ENCODE results near the gene JPH4. TPM values are rescaled to one million over a fixed set of nuclear protein-coding genes. Genes with fewer than 3 reads are reported as not detected.

The JPH4 gene
- total RNA-seq, 1 donor from 2014 or later = 0.10 TPM

GRCh38 chr14:23565626-23566025 lies 13.0 kb downstream of the JPH4 start:
- ATAC-seq = no peak
- DNase-seq (ENCODE audit: low spot score) = no peak

- no peak for DNase-seq (ENCODE audit: low spot score)
- ATAC-seq = no peak
Measured at GRCh38 chr14:23564876-23565275, 13.7 kb downstream of the JPH4 start.

- DNase-seq (ENCODE audit: low spot score) (no peak), ATAC-seq (no peak)
Measured at GRCh38 chr14:23564181-23564812, 14.3 kb downstream of the JPH4 start.

- ATAC-seq (peak; percentile 82), DNase-seq (ENCODE audit: low spot score) (peak; percentile 90)
Measured at GRCh38 chr14:23563473-23564180, 15.0 kb downstream of the JPH4 start.

GRCh38 chr14:23562822-23563472 lies 15.6 kb downstream of the JPH4 start:
- ATAC-seq = peak; percentile 50
- DNase-seq (ENCODE audit: low spot score) = no peak

- DNase-seq (ENCODE audit: low spot score) (no peak), ATAC-seq (no peak)
Measured at GRCh38 chr14:23561873-23562821, 16.4 kb downstream of the JPH4 start.

GRCh38 chr14:23561259-23561658 lies 17.3 kb downstream of the JPH4 start:
- DNase-seq (ENCODE audit: low spot score) = no peak
- ATAC-seq = no peak

GRCh38 chr14:23559926-23560520 lies 18.6 kb downstream of the JPH4 start:
- DNase-seq (ENCODE audit: low spot score) = no peak
- no peak for ATAC-seq

- no peak for DNase-seq (ENCODE audit: low spot score)
- ATAC-seq = no peak
Measured at GRCh38 chr14:23559010-23559925, 19.3 kb downstream of the JPH4 start.

GRCh38 chr14:23558346-23559009 lies 20.1 kb downstream of the JPH4 start:
- ATAC-seq = no peak
- no peak for DNase-seq (ENCODE audit: low spot score)

- no peak for ATAC-seq
- no peak for DNase-seq (ENCODE audit: low spot score)
Measured at GRCh38 chr14:23557946-23558345, 20.6 kb downstream of the JPH4 start.

GRCh38 chr14:23557521-23557920 lies 21.1 kb downstream of the JPH4 start:
- no peak for ATAC-seq
- no peak for DNase-seq (ENCODE audit: low spot score)

- DNase-seq (ENCODE audit: low spot score) (no peak), ATAC-seq (no peak)
Measured at GRCh38 chr14:23556700-23557440, 21.7 kb downstream of the JPH4 start.

- peak; percentile 89 for ATAC-seq
Measured at GRCh38 chr14:23555882-23556699, 22.5 kb downstream of the JPH4 start, which contains the start of gene THTPA. THTPA (plus strand) TSS chr14:23556271; CDS start chr14:23556758, 487 bp downstream.

GRCh38 chr14:23555533-23555881 lies 23.1 kb downstream of the JPH4 start:
- DNase-seq (ENCODE audit: low spot score) = no peak
- ATAC-seq = no peak

More at GRCh38 chr14:23555882-23556699, 22.5 kb downstream of the JPH4 start, which contains the start of gene THTPA:
- DNase-seq (ENCODE audit: low spot score) = peak; percentile 96

GRCh38 chr14:23551266-23552028 lies 27.1 kb downstream of the JPH4 start, which contains the start of gene ZFHX2:
ZFHX2 (minus strand) TSS chr14:23551765; CDS start chr14:23535325, 16,440 bp downstream.
- DNase-seq (ENCODE audit: low spot score) (peak; percentile 90), ATAC-seq (peak; percentile 82)

Measured in left lobe of liver (tissue), 2 donors.